GM19099 (cell line): ENCODE data around the gene ANAPC2.

ENCODE experiments used
- POLR2A ChIP-seq: IDR thresholded peaks from 3 replicates; pipeline ENCODE4 v1.6.1; 2011; ENCODE audit warnings: low read depth; ENCODE audit not compliant: insufficient read length; ENCODE audit errors: extremely low read depth

The ANAPC2 gene

GRCh38 chr9:137211532-137211931 is 23.2 kb upstream of the ANAPC2 start:
- TF ChIP-seq POLR2A: no peak

DNA sequence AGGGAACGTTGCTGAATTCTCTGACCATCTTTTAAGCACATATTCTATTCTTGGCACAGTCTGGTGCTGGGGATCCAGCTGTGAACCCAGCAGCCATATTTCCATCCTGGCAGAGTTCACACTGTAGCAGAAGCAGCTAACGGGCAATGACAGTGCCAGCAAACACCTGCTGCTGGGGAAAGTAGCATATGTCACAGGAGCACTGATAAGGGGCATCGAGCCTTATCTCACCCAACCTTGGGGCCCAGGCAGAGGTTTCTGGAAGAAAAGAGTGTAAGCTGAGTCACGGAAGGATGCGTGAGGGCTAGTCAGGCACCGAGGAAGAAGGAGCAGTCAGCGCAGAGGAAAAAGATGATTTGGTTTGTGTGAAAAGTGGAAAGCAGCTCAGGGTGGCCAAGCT is 18.2 kb upstream of the ANAPC2 start:
- no peak for TF ChIP-seq POLR2A

- peak; percentile 92 for TF ChIP-seq POLR2A
Measured at GRCh38 chr9:137205126-137206069, 17.0 kb upstream of the ANAPC2 start, which contains the start of the genes NDOR1 and TMEM203. TSS of gene NDOR1 (plus strand) at chr9:137205700. CDS start at chr9:137205778, 78 bp downstream. TSS of gene TMEM203 (minus strand) at chr9:137205648. CDS start at chr9:137205414, 234 bp downstream.

DNA sequence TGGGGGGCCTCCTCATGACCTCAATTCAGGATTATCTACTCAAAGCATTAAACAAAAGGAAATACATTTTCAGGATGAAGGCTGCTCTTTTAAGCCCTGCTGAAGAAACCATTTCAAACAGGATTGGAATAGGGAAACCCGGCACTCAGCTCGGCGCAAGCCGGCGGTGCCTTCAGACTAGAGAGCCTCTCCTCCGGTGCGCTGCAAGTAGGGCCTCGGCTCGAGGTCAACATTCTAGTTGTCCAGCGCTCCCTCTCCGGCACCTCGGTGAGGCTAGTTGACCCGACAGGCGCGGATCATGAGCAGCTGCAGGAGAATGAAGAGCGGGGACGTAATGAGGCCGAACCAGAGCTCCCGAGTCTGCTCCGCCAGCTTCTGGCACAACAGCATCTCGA is 16.4 kb upstream of the ANAPC2 start:
- no peak for TF ChIP-seq POLR2A

DNA sequence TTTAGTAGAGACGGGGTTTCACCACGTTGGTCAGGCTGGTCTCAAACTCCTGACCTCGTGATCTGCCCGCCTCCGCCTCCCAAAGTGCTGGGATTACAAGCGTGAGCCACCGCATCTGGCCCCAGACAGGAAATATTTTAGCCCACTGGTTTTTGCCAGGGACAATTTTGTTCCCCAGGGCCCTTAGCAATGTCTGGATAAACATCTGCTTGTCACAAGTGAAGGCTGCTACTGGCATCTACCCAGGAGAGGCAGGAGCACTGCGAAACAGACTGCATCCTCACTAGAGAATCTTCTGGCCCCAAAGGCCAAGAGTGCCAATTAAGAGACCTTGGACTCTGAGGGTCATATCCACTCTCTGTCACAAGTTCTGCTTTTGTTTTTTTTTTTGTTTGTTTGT is 14.6 kb upstream of the ANAPC2 start:
- TF ChIP-seq POLR2A: no peak

- TF ChIP-seq POLR2A: no peak
Measured at GRCh38 chr9:137201205-137201868, 13.0 kb upstream of the ANAPC2 start.

DNA sequence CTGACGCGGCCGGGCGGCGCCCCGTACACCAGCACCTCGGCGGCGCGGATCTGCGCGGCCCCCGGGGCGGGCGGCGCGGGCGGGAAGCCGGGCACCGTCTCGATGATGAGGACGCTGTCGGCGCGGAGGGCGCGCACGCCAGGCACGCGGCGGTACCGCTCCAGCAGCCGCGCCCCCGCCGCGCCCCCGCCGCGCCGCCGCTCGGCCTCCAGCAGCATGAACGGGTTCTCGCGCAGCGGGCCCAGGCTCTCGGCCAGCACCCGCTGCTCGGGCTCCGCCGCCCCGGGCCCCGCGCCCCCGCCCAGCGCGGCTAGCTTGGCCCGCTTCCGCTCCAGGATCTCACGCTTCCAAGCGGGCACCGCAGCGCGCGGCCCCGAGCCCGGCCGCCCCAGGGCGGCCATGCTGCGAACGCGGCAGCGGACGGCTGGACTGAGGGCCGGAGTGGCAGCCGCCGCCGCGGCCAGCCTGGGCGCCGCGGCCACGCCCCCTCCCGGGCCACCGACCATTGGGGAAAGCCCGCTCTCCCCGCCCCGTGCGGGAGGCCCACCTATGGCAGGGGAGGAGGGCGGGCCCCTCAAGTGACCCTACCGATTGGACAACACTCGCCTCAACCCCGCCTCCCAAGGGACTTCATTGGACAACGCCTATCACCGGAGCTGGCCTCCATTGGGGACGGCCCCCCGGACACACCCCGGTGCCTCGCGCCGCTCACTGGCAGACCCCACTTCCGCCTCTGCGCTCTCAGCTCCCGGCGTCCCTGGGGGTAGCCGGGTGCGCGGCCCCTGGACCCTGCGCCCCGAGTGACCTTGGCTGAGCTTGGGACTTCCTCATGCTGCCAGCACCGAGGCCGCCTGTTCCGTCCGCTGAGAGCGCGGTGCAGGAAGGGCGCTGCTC is 12.2 kb upstream of the ANAPC2 start, which contains the start of gene TPRN:
TPRN (minus strand) TSS at position 431 of the 894 bp plus-strand sequence; CDS start at position 401, 30 bp downstream.
- TF ChIP-seq POLR2A: peak; percentile 94

- no peak for TF ChIP-seq POLR2A
Measured at GRCh38 chr9:137199411-137200121, 11.2 kb upstream of the ANAPC2 start.

GRCh38 chr9:137198902-137199283 is 10.5 kb upstream of the ANAPC2 start:
- TF ChIP-seq POLR2A: no peak

DNA sequence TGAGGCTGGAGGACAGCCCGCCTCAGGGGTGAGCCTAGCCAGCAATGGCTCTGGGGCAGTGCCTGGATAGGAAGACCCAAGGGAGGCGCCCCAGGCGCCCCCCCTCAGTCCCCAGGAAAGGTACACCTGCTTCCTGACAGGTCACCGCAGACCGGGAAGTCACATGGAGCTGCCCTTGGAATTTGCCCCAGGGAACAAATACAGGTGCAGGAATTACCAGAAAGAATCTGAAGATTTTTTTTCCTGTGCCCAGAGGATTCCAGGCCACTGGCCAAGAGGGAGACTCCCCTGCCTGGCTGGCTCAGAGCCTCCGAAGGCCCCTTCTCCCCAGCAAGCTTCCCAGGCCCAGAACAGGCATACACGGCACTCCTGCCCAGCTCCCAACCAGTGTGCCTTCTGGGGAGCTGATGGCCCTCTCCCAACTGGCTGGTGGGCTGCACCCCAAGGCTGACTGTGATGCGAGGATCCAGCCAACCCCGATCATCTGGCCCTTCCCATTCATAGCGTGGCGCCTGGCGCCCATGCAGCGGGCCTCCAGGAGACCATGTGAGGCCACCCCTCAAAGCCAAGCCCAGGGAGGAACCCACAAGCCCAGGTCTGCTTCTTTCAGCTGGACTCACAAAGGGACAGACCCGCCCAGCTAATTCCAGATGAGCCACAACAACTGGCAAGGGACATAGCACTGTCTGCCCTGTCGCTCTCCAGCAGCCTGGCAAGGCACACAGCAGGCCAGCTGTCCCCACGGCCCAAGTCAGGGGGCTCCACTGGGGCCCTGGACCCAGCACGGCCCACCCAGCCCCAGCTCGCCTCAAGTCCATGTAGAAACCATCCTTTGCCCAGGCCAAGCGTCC is 9.9 kb upstream of the ANAPC2 start:
- no peak for TF ChIP-seq POLR2A

GRCh38 chr9:137195525-137196220 is 7.3 kb upstream of the ANAPC2 start:
- TF ChIP-seq POLR2A: no peak

DNA sequence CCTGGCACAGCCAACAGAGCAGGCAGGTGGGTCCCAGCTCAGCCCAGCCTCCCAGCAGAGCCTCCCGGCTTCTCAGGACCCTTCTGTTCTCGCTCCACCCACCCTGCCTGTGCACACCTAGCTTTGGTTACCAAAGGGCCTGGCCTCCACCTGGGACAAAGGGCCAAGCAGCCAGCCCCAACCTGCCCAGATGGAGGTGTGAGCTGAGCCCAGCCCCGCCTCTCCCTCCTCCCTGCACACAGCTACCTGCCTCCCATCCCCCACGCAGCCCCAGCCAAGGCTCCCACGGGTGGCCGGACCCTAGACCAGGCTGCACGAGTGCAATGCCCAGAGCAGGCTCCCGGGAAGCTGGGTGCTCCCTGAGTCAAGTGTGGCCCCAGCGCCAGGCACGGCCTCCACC is 6.5 kb upstream of the ANAPC2 start:
- no peak for TF ChIP-seq POLR2A

DNA sequence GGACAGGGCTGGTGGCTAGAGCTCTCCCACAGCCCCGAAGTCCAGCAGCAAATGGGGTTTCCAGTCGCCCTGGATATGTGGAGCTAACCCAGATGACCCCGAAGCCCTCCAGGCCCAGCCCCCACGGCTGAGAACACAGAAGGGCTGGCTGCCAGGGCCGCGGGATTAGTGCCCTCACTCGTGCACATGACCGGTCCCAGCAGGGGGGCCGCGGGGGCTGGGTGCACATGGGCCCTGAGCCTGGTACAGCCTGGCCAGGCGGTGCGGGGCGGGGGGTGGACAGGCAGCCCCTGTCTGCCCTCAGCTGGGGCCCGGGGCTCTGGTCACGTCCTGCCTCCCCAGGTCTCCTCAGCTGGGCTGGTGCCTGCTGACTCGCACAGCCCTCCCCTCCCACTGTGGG is 6.0 kb upstream of the ANAPC2 start:
- TF ChIP-seq POLR2A: no peak
